ENCODE data around the gene ERICH6B. TPM values are rescaled to one million over a fixed set of nuclear protein-coding genes. Genes with fewer than 3 reads are reported as not detected.

ERICH6B gene
- total RNA-seq, 1 donor from 2014 or later: not detected

DNA sequence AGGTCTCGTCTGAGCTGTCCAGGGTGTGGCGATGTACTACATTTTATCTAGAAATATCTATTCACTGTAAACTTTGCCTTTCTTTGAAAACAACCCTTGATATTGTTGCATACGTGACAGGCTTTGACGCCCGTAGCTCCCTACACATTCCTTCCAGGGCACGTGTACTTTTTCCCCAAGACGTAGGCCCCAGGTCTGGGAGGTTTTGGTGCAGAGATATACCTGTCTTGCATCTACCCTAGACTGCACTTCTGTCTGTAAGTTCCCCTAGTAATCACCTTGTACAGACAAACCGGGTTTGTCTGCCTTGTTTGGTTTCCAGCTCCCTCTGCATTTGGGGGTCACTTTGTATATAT lies 69.2 kb downstream of the ERICH6B start:
- Histone ChIP-seq H3K4me1 (ENCODE audit: control insufficient read depth in 3 of 3, insufficient read depth in 3 of 3, low read length in 3 of 3) (no peaks in the 10 kb centered on the region), H3K4me3 (ENCODE audit: low read length in 3 of 3) (no peak overlapping the region), H3K27me3 (ENCODE audit: control insufficient read depth in 3 of 3, insufficient read depth in 3 of 3, low read length in 3 of 3) (peaks cover 2 to 9% (median 6%) of the 10 kb centered on the region in 3 donors), H3K36me3 (ENCODE audit: control insufficient read depth in 3 of 3, insufficient read depth in 3 of 3, low read length in 3 of 3) (no peaks in the 10 kb centered on the region), H3K27ac (ENCODE audit: low read depth, low read length) (no peak overlapping the region), H3K9me3 (ENCODE audit: control insufficient read depth in 3 of 3, low read length in 3 of 3) (no peaks in the 10 kb centered on the region), H3K9ac (ENCODE audit: low read depth in 1 of 3, low read length in 3 of 3) (no peak overlapping the region)

- Histone ChIP-seq H3K9ac (ENCODE audit: low read depth in 1 of 3, low read length in 3 of 3) (no peak overlapping the region), H3K4me3 (ENCODE audit: low read length in 3 of 3) (no peak overlapping the region), H3K27me3 (ENCODE audit: control insufficient read depth in 3 of 3, insufficient read depth in 3 of 3, low read length in 3 of 3) (peaks cover 2 to 9% (median 6%) of the 10 kb centered on the region in 3 donors), H3K36me3 (ENCODE audit: control insufficient read depth in 3 of 3, insufficient read depth in 3 of 3, low read length in 3 of 3) (no peaks in the 10 kb centered on the region), H3K9me3 (ENCODE audit: control insufficient read depth in 3 of 3, low read length in 3 of 3) (no peaks in the 10 kb centered on the region), H3K4me1 (ENCODE audit: control insufficient read depth in 3 of 3, insufficient read depth in 3 of 3, low read length in 3 of 3) (no peaks in the 10 kb centered on the region), H3K27ac (ENCODE audit: low read depth, low read length) (no peak overlapping the region)
These were observed 69.7 kb downstream of the ERICH6B start for GRCh38 chr13:45545686-45546409.

- H3K9ac ChIP-seq (ENCODE audit: low read depth in 1 of 3, low read length in 3 of 3): no peak overlapping the region
- H3K4me1 ChIP-seq (ENCODE audit: control insufficient read depth in 3 of 3, insufficient read depth in 3 of 3, low read length in 3 of 3): no peaks in the 10 kb centered on the region
- no peaks in the 10 kb centered on the region for H3K36me3 ChIP-seq (ENCODE audit: control insufficient read depth in 3 of 3, insufficient read depth in 3 of 3, low read length in 3 of 3)
- no peak overlapping the region for H3K4me3 ChIP-seq (ENCODE audit: low read length in 3 of 3)
- H3K27ac ChIP-seq (ENCODE audit: low read depth, low read length): no peak overlapping the region
- H3K9me3 ChIP-seq (ENCODE audit: control insufficient read depth in 3 of 3, low read length in 3 of 3): no peaks in the 10 kb centered on the region
- H3K27me3 ChIP-seq (ENCODE audit: control insufficient read depth in 3 of 3, insufficient read depth in 3 of 3, low read length in 3 of 3): peaks cover under 1 to 9% (median 2%) of the 10 kb centered on the region in 3 donors
These were observed 71.0 kb downstream of the ERICH6B start for GRCh38 chr13:45544520-45544919.

- Histone ChIP-seq H3K27ac (ENCODE audit: low read depth, low read length) (no peak overlapping the region), H3K4me3 (ENCODE audit: low read length in 3 of 3) (no peak overlapping the region), H3K4me1 (ENCODE audit: control insufficient read depth in 3 of 3, insufficient read depth in 3 of 3, low read length in 3 of 3) (no peaks in the 10 kb centered on the region), H3K9ac (ENCODE audit: low read depth in 1 of 3, low read length in 3 of 3) (no peak overlapping the region), H3K27me3 (ENCODE audit: control insufficient read depth in 3 of 3, insufficient read depth in 3 of 3, low read length in 3 of 3) (peaks cover 0 to 3% (median 0%) of the 10 kb centered on the region in 3 donors), H3K36me3 (ENCODE audit: control insufficient read depth in 3 of 3, insufficient read depth in 3 of 3, low read length in 3 of 3) (no peaks in the 10 kb centered on the region), H3K9me3 (ENCODE audit: control insufficient read depth in 3 of 3, low read length in 3 of 3) (no peaks in the 10 kb centered on the region)
These were observed 72.7 kb downstream of the ERICH6B start for GRCh38 chr13:45542878-45543277.

- Histone ChIP-seq H3K9ac (ENCODE audit: low read depth in 1 of 3, low read length in 3 of 3) (no peak overlapping the region), H3K4me1 (ENCODE audit: control insufficient read depth in 3 of 3, insufficient read depth in 3 of 3, low read length in 3 of 3) (no peaks in the 10 kb centered on the region), H3K9me3 (ENCODE audit: control insufficient read depth in 3 of 3, low read length in 3 of 3) (no peaks in the 10 kb centered on the region), H3K36me3 (ENCODE audit: control insufficient read depth in 3 of 3, insufficient read depth in 3 of 3, low read length in 3 of 3) (no peaks in the 10 kb centered on the region), H3K4me3 (ENCODE audit: low read length in 3 of 3) (no peak overlapping the region), H3K27ac (ENCODE audit: low read depth, low read length) (no peak overlapping the region), H3K27me3 (ENCODE audit: control insufficient read depth in 3 of 3, insufficient read depth in 3 of 3, low read length in 3 of 3) (no peaks in the 10 kb centered on the region)
These were observed 73.1 kb downstream of the ERICH6B start for GRCh38 chr13:45542391-45542790.

DNA sequence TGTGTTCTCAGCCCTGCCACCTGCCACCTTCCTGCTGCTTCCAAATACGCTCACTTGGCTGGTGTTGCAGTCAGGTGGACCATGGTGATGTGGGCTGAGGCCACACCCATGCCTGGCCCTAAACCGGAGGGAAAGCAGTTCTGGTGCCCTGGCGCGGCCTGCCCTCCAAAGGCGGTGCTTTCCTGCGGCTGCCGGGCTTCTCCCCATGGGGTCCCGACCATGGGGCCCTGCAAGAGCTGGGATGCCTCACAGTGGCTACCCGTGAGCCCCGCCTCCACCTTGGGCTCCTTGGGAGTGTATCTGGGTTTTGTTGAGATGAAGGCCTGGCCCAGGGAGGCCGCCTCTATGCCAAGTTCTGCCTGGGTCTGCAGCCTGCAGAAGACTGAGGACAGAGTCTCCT lies 73.7 kb downstream of the ERICH6B start:
- Histone ChIP-seq H3K4me1 (ENCODE audit: control insufficient read depth in 3 of 3, insufficient read depth in 3 of 3, low read length in 3 of 3) (no peaks in the 10 kb centered on the region), H3K27me3 (ENCODE audit: control insufficient read depth in 3 of 3, insufficient read depth in 3 of 3, low read length in 3 of 3) (no peaks in the 10 kb centered on the region), H3K9ac (ENCODE audit: low read depth in 1 of 3, low read length in 3 of 3) (no peak overlapping the region), H3K4me3 (ENCODE audit: low read length in 3 of 3) (no peak overlapping the region), H3K9me3 (ENCODE audit: control insufficient read depth in 3 of 3, low read length in 3 of 3) (no peaks in the 10 kb centered on the region), H3K36me3 (ENCODE audit: control insufficient read depth in 3 of 3, insufficient read depth in 3 of 3, low read length in 3 of 3) (no peaks in the 10 kb centered on the region), H3K27ac (ENCODE audit: low read depth, low read length) (no peak overlapping the region)

DNA sequence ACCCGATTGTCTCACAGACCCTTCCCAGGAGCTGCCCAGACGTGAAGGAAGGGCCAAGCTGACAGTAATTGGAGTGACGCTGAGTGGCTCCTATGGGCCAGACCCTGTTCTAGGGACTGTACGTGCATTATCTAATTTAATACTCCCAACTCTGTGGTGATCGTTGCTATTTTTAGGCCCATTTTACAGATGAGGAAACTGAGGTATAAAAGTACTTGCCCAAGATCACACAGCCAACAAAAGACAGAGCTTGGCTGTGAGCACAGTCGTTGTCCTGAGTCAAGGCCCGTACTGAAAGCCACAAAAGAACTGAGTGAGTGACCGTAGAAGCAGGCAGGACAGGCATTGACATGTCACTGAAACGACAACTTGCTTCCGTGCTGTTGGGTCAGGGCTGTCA lies 74.7 kb downstream of the ERICH6B start:
- Histone ChIP-seq H3K4me1 (ENCODE audit: control insufficient read depth in 3 of 3, insufficient read depth in 3 of 3, low read length in 3 of 3) (no peaks in the 10 kb centered on the region), H3K9me3 (ENCODE audit: control insufficient read depth in 3 of 3, low read length in 3 of 3) (no peaks in the 10 kb centered on the region), H3K27me3 (ENCODE audit: control insufficient read depth in 3 of 3, insufficient read depth in 3 of 3, low read length in 3 of 3) (no peaks in the 10 kb centered on the region), H3K9ac (ENCODE audit: low read depth in 1 of 3, low read length in 3 of 3) (no peak overlapping the region), H3K4me3 (ENCODE audit: low read length in 3 of 3) (no peak overlapping the region), H3K27ac (ENCODE audit: low read depth, low read length) (no peak overlapping the region), H3K36me3 (ENCODE audit: control insufficient read depth in 3 of 3, insufficient read depth in 3 of 3, low read length in 3 of 3) (peaks cover 0 to 1% (median under 1%) of the 10 kb centered on the region in 3 donors)

GRCh38 chr13:45540195-45540594 lies 75.3 kb downstream of the ERICH6B start:
- no peaks in the 10 kb centered on the region for H3K27me3 ChIP-seq (ENCODE audit: control insufficient read depth in 3 of 3, insufficient read depth in 3 of 3, low read length in 3 of 3)
- no peaks in the 10 kb centered on the region for H3K9me3 ChIP-seq (ENCODE audit: control insufficient read depth in 3 of 3, low read length in 3 of 3)
- peaks cover 5 to 8% (median 7%) of the 10 kb centered on the region in 3 donors for H3K36me3 ChIP-seq (ENCODE audit: control insufficient read depth in 3 of 3, insufficient read depth in 3 of 3, low read length in 3 of 3)
- no peaks in the 10 kb centered on the region for H3K4me1 ChIP-seq (ENCODE audit: control insufficient read depth in 3 of 3, insufficient read depth in 3 of 3, low read length in 3 of 3)
- no peak overlapping the region for H3K27ac ChIP-seq (ENCODE audit: low read depth, low read length)
- H3K4me3 ChIP-seq (ENCODE audit: low read length in 3 of 3): no peak overlapping the region
- H3K9ac ChIP-seq (ENCODE audit: low read depth in 1 of 3, low read length in 3 of 3): no peak overlapping the region

- no peak overlapping the region for H3K27ac ChIP-seq (ENCODE audit: low read depth, low read length)
- no peaks in the 10 kb centered on the region for H3K9me3 ChIP-seq (ENCODE audit: control insufficient read depth in 3 of 3, low read length in 3 of 3)
- H3K36me3 ChIP-seq (ENCODE audit: control insufficient read depth in 3 of 3, insufficient read depth in 3 of 3, low read length in 3 of 3): peaks cover 22 to 25% (median 23%) of the 10 kb centered on the region in 3 donors
These were observed 77.2 kb downstream of the ERICH6B start for GRCh38 chr13:45538382-45538781.

GRCh38 chr13:45537516-45537915 lies 78.0 kb downstream of the ERICH6B start:
- Histone ChIP-seq H3K9me3 (ENCODE audit: control insufficient read depth in 3 of 3, low read length in 3 of 3) (no peaks in the 10 kb centered on the region), H3K4me3 (ENCODE audit: low read length in 3 of 3) (no peak overlapping the region), H3K27me3 (ENCODE audit: control insufficient read depth in 3 of 3, insufficient read depth in 3 of 3, low read length in 3 of 3) (no peaks in the 10 kb centered on the region), H3K27ac (ENCODE audit: low read depth, low read length) (no peak overlapping the region), H3K36me3 (ENCODE audit: control insufficient read depth in 3 of 3, insufficient read depth in 3 of 3, low read length in 3 of 3) (peaks cover 26 to 30% (median 30%) of the 10 kb centered on the region in 3 donors), H3K4me1 (ENCODE audit: control insufficient read depth in 3 of 3, insufficient read depth in 3 of 3, low read length in 3 of 3) (no peaks in the 10 kb centered on the region), H3K9ac (ENCODE audit: low read depth in 1 of 3, low read length in 3 of 3) (no peak overlapping the region)

More at GRCh38 chr13:45538382-45538781, 77.2 kb downstream of the ERICH6B start:
- H3K9ac ChIP-seq (ENCODE audit: low read depth in 1 of 3, low read length in 3 of 3): no peak overlapping the region
- H3K4me1 ChIP-seq (ENCODE audit: control insufficient read depth in 3 of 3, insufficient read depth in 3 of 3, low read length in 3 of 3): no peaks in the 10 kb centered on the region
- H3K4me3 ChIP-seq (ENCODE audit: low read length in 3 of 3): no peak overlapping the region
- H3K27me3 ChIP-seq (ENCODE audit: control insufficient read depth in 3 of 3, insufficient read depth in 3 of 3, low read length in 3 of 3): no peaks in the 10 kb centered on the region
